ENCODE measurements around the gene PDPK1.
"Not testable (repeated sequence)": the region's sequence is repeated elsewhere in the genome, so short reads cannot be mapped to it uniquely, and the experiment has no call there.

The PDPK1 gene

GRCh38 chr16:2611877-2612276 is 74.1 kb downstream of the PDPK1 start:
- not testable (repeated sequence) for DNase-seq (ENCODE audit: low read depth)

GRCh38 chr16:2613251-2613650 is 75.4 kb downstream of the PDPK1 start:
- DNase-seq (ENCODE audit: low read depth) = not testable (repeated sequence)

GRCh38 chr16:2614761-2615191 is 77.0 kb downstream of the PDPK1 start:
- no peak for DNase-seq (ENCODE audit: low read depth)

GRCh38 chr16:2618964-2619363 is 81.1 kb downstream of the PDPK1 start:
- not testable (repeated sequence) for DNase-seq (ENCODE audit: low read depth)

- DNase-seq (ENCODE audit: low read depth) = not testable (repeated sequence)
These were observed 81.8 kb downstream of the PDPK1 start for GRCh38 chr16:2619628-2620027.

GRCh38 chr16:2620870-2621269 is 83.0 kb downstream of the PDPK1 start:
- not testable (repeated sequence) for DNase-seq (ENCODE audit: low read depth)

- not testable (repeated sequence) for DNase-seq (ENCODE audit: low read depth)
These were observed 83.6 kb downstream of the PDPK1 start for GRCh38 chr16:2621395-2621794.

GRCh38 chr16:2627075-2627474 is 89.3 kb downstream of the PDPK1 start:
- DNase-seq (ENCODE audit: low read depth) = not testable (repeated sequence)

GRCh38 chr16:2631203-2631602 is 93.4 kb downstream of the PDPK1 start:
- not testable (repeated sequence) for DNase-seq (ENCODE audit: low read depth)

GRCh38 chr16:2632291-2632690 is 94.5 kb downstream of the PDPK1 start:
- not testable (repeated sequence) for DNase-seq (ENCODE audit: low read depth)

- not testable (repeated sequence) for DNase-seq (ENCODE audit: low read depth)
These were observed 101.4 kb downstream of the PDPK1 start for GRCh38 chr16:2639071-2639721.

GRCh38 chr16:2639722-2640072 is 101.9 kb downstream of the PDPK1 start:
- DNase-seq (ENCODE audit: low read depth) = not testable (repeated sequence)

GRCh38 chr16:2642561-2642960 is 104.7 kb downstream of the PDPK1 start:
- DNase-seq (ENCODE audit: low read depth) = not testable (repeated sequence)

- not testable (repeated sequence) for DNase-seq (ENCODE audit: low read depth)
These were observed 107.1 kb downstream of the PDPK1 start for GRCh38 chr16:2644754-2645453.

GRCh38 chr16:2651268-2651871 is 113.5 kb downstream of the PDPK1 start:
- not testable (repeated sequence) for DNase-seq (ENCODE audit: low read depth)
